Nephron (organoid): ENCODE measurements around the gene CGREF1.

ENCODE experiments used
- H3K27ac Mint-ChIP-seq, 3 experiments: 2 replicates each; pipeline ENCODE4 v1.8.0; 2020; ENCODE audit warnings: mixed read lengths in 3 of 3, mild to moderate bottlenecking in 2 of 3, moderate library complexity in 1 of 3
- H3K27me3 Mint-ChIP-seq: 2 replicates; pipeline ENCODE4 v1.8.0; 2021; ENCODE audit warnings: low read depth, mild to moderate bottlenecking, moderate library complexity, mixed read lengths
- H3K36me3 Mint-ChIP-seq: 2 replicates; pipeline ENCODE4 v1.8.0; 2020; ENCODE audit warnings: low read depth, mixed read lengths
- H3K4me1 Mint-ChIP-seq: 2 replicates; pipeline ENCODE4 v1.8.0; 2020; ENCODE audit warnings: mixed read lengths
- H3K4me3 Mint-ChIP-seq, 3 experiments: 2 replicates each; pipeline ENCODE4 v1.8.0; 2020; ENCODE audit warnings: mild to moderate bottlenecking in 3 of 3, mixed read lengths in 3 of 3, moderate library complexity in 2 of 3
- H3K9me3 Mint-ChIP-seq: 2 replicates; pipeline ENCODE4 v1.8.0; 2020; ENCODE audit warnings: mixed read lengths
- CTCF ChIP-seq, 3 experiments: fragments of 200-600 bp; sonication (generic); IDR thresholded peaks; one replicate each; pipeline ENCODE4 v1.5.0; 2021; ENCODE audit warnings: antibody characterized with exemption in 3 of 3; ENCODE audit not compliant: unreplicated experiment in 3 of 3

Gene CGREF1

GRCh38 chr2:27093430-27094352 is 25.2 kb downstream of the CGREF1 start:
- H3K4me3 Mint-ChIP-seq = no peak overlapping the region
- H3K9me3 Mint-ChIP-seq = no peaks in the 10 kb centered on the region
- H3K27me3 Mint-ChIP-seq = peaks cover 2% of the 10 kb centered on the region
- no peaks in the 10 kb centered on the region for H3K36me3 Mint-ChIP-seq
- no peak for TF ChIP-seq CTCF (IDR thresholded peaks at IDR 0.05; ENCODE audit: unreplicated experiment in 3 of 3)
- peak overlapping the region in 2 of 3 experiments; percentile 5 to 79 for H3K27ac Mint-ChIP-seq
- H3K4me1 Mint-ChIP-seq = peaks cover 14% of the 10 kb centered on the region

- peaks cover 14% of the 10 kb centered on the region for H3K4me1 Mint-ChIP-seq
- H3K27ac Mint-ChIP-seq = peak overlapping the region in 1 of 3 experiments; percentile 66
- H3K27me3 Mint-ChIP-seq = peaks cover 7% of the 10 kb centered on the region
- H3K4me3 Mint-ChIP-seq = no peak overlapping the region
- no peak for TF ChIP-seq CTCF (IDR thresholded peaks at IDR 0.05; ENCODE audit: unreplicated experiment in 3 of 3)
- H3K36me3 Mint-ChIP-seq = no peaks in the 10 kb centered on the region
- no peaks in the 10 kb centered on the region for H3K9me3 Mint-ChIP-seq
Observed at GRCh38 chr2:27092696-27093429, 26.1 kb downstream of the CGREF1 start.

- Mint-ChIP-seq H3K4me3 (no peak overlapping the region), H3K9me3 (no peaks in the 10 kb centered on the region), H3K4me1 (peaks cover 22% of the 10 kb centered on the region), H3K27ac (peak overlapping the region in 2 of 3 experiments; percentile 38 to 73), H3K36me3 (no peaks in the 10 kb centered on the region), H3K27me3 (peaks cover 11% of the 10 kb centered on the region)
- TF ChIP-seq CTCF (IDR thresholded peaks at IDR 0.05; ENCODE audit: unreplicated experiment in 3 of 3) = no peak
Observed at GRCh38 chr2:27091746-27092695, 26.9 kb downstream of the CGREF1 start.

GRCh38 chr2:27089111-27089954 is 29.6 kb downstream of the CGREF1 start:
- Mint-ChIP-seq H3K4me3 (no peak overlapping the region), H3K4me1 (peaks cover 21% of the 10 kb centered on the region), H3K27me3 (peaks cover 13% of the 10 kb centered on the region), H3K9me3 (no peaks in the 10 kb centered on the region), H3K27ac (no peak overlapping the region), H3K36me3 (no peaks in the 10 kb centered on the region)
- TF ChIP-seq CTCF (IDR thresholded peaks at IDR 0.05; ENCODE audit: unreplicated experiment in 3 of 3) = no peak

GRCh38 chr2:27088634-27089033 is 30.3 kb downstream of the CGREF1 start:
- Mint-ChIP-seq H3K36me3 (no peaks in the 10 kb centered on the region), H3K27ac (no peak overlapping the region), H3K4me1 (peaks cover 28% of the 10 kb centered on the region), H3K9me3 (no peaks in the 10 kb centered on the region), H3K4me3 (peak overlapping the region; percentile 38 to 51 (median 38)), H3K27me3 (peaks cover 13% of the 10 kb centered on the region)
- TF ChIP-seq CTCF (IDR thresholded peaks at IDR 0.05; ENCODE audit: unreplicated experiment in 3 of 3) = no peak
